ENCODE results near the gene JARID2. TPM values are rescaled to one million over a fixed set of nuclear protein-coding genes. Genes with fewer than 3 reads are reported as not detected.

Gene JARID2
- total and polyA plus RNA-seq, 9 of the 15 experiments (the other 6 are each of a cell fraction or from before 2014, with no cell fraction given): 5.0 to 29.0 (median 15.6) TPM

- TF ChIP-seq BHLHE40 (IDR thresholded peaks at IDR 0.05; ENCODE audit: low read length): no peak
- TF ChIP-seq GTF2B (IDR thresholded peaks at IDR 0.05; ENCODE audit: extremely low read depth, insufficient read length): no peak
- no peak for TF ChIP-seq ARID2 (IDR thresholded peaks at IDR 0.05)
- TF ChIP-seq ZNF121 (CRISPR knock-in tag; conservative IDR thresholded peaks at IDR 0.05): no peak
- TF ChIP-seq RB1 (IDR thresholded peaks at IDR 0.05; ENCODE audit: low read depth): no peak
- TF ChIP-seq ZBTB1 (CRISPR knock-in tag; IDR thresholded peaks at IDR 0.05; ENCODE audit: borderline replicate concordance, low read depth): no peak
- TF ChIP-seq TCFL5 (CRISPR knock-in tag; conservative IDR thresholded peaks at IDR 0.05): no peak
- TF ChIP-seq FUS (optimal IDR thresholded peaks at IDR 0.05; ENCODE audit: low read depth, low read length): no peak
- TF ChIP-seq CBX5 (IDR thresholded peaks at IDR 0.05; ENCODE audit: borderline replicate concordance, low read depth): no peak
- no peak for TF ChIP-seq OTX1 (CRISPR knock-in tag; IDR thresholded peaks at IDR 0.05)
- no peak for TF ChIP-seq LARP7 (IDR thresholded peaks at IDR 0.05)
- no peak for TF ChIP-seq KLF6 (CRISPR knock-in tag; IDR thresholded peaks at IDR 0.05; ENCODE audit: borderline replicate concordance)
- 0 out of 2 replicates have a peak, but pooled peaks have one; percentile 31 for TF ChIP-seq ARID1B (IDR thresholded peaks at IDR 0.05)
- TF ChIP-seq DPF2 (IDR thresholded peaks at IDR 0.05): no peak
- no peak for TF ChIP-seq DDX20 (tag; IDR thresholded peaks at IDR 0.05; ENCODE audit: low read depth)
- no peak for TF ChIP-seq HMGN3 (IDR thresholded peaks at IDR 0.05; ENCODE audit: borderline replicate concordance, extremely low read depth, insufficient read length, low read depth, low read length)
- no peak for TF ChIP-seq RFX5 (IDR thresholded peaks at IDR 0.05; ENCODE audit: low read depth, low read length)
- TF ChIP-seq ZNF551 (CRISPR knock-in tag; IDR thresholded peaks at IDR 0.05): no peak
- no peak for TF ChIP-seq ZBTB49 (CRISPR knock-in tag; IDR thresholded peaks at IDR 0.05; ENCODE audit: borderline replicate concordance)
- TF ChIP-seq E2F4 (CRISPR knock-in tag; IDR thresholded peaks at IDR 0.05; ENCODE audit: low read depth): no peak
- no peak for TF ChIP-seq ZNF133 (CRISPR knock-in tag; IDR thresholded peaks at IDR 0.05)
- no peak for TF ChIP-seq SFPQ (IDR thresholded peaks at IDR 0.05; ENCODE audit: low read depth, low read length)
- TF ChIP-seq L3MBTL2 (IDR thresholded peaks at IDR 0.05): no peak
- no peak for TF ChIP-seq TAL1 (IDR thresholded peaks at IDR 0.05)
Measured at GRCh38 chr6:15297895-15298590, 52.2 kb downstream of the JARID2 start (continued).

All from K562 (cell line).